Measurements from ENCODE around the gene TPK1. TPM values are rescaled to one million over a fixed set of nuclear protein-coding genes. Genes with fewer than 3 reads are reported as not detected.
"Not testable (repeated sequence)": the region's sequence is repeated elsewhere in the genome, so short reads cannot be mapped to it uniquely, and the experiment has no call there.

TPK1 gene
- polyA plus RNA-seq, 2 of the 4 experiments (the other 2 are of a cell fraction), result 1.4 to 2.5 TPM

- TF ChIP-seq ESRRA (IDR thresholded peaks at IDR 0.05; ENCODE audit: borderline replicate concordance, low read length), result no peak
- TF ChIP-seq EHF (CRISPR knock-in tag; IDR thresholded peaks at IDR 0.05), result no peak
- TF ChIP-seq E2F6 (IDR thresholded peaks at IDR 0.05; ENCODE audit: borderline replicate concordance, low read depth), result no peak
- TF ChIP-seq ATOH8 (CRISPR knock-in tag; IDR thresholded peaks at IDR 0.05; ENCODE audit: low read depth), result no peak
- no peak for TF ChIP-seq NFE2L2 (conservative IDR thresholded peaks at IDR 0.05; ENCODE audit: low read length)
- TF ChIP-seq FOXS1 (CRISPR knock-in tag; IDR thresholded peaks at IDR 0.05), result no peak
- TF ChIP-seq HMGXB4 (CRISPR knock-in tag; IDR thresholded peaks at IDR 0.05; ENCODE audit: borderline replicate concordance), result no peak
- no peak for TF ChIP-seq NR3C1 (IDR thresholded peaks at IDR 0.05)
- TF ChIP-seq HOXB13 (CRISPR knock-in tag; IDR thresholded peaks at IDR 0.05; ENCODE audit: low read depth), result no peak
- no peak for TF ChIP-seq MAZ (IDR thresholded peaks at IDR 0.05; ENCODE audit: borderline replicate concordance, low read depth, low read length)
- no peak for TF ChIP-seq CEBPB (IDR thresholded peaks at IDR 0.05)
- TF ChIP-seq KDM1A (IDR thresholded peaks at IDR 0.05; ENCODE audit: low read depth), result no peak
- no peak for TF ChIP-seq REST (IDR thresholded peaks at IDR 0.05)
- TF ChIP-seq MAFK (IDR thresholded peaks at IDR 0.05; ENCODE audit: partially characterized antibody), result no peak
- TF ChIP-seq HDAC2 (IDR thresholded peaks at IDR 0.05), result no peak
- no peak for TF ChIP-seq JUNB (IDR thresholded peaks at IDR 0.05)
- no peak for TF ChIP-seq POLR2A (IDR thresholded peaks at IDR 0.05; ENCODE audit: low read length)
- TF ChIP-seq BCL3 (IDR thresholded peaks at IDR 0.05), result no peak
- Histone ChIP-seq H3K4me3 (no peak overlapping the region), H3K9me3 (no peaks in the 10 kb centered on the region), H3K27ac (no peak overlapping the region), H3K4me2 (no peak overlapping the region), H3K4me1 (0 out of 3 replicates have a peak, but pooled peaks cover 3% of the 10 kb centered on the region)
- no peak for FAIRE-seq
- DNase-seq (ENCODE audit: low read depth in 1 of 2, low spot score in 1 of 2), result no peak
- ATAC-seq, result no peak
- 28% methylated on average over 4 of the region's 4 CpGs for WGBS (ENCODE audit: missing lambda C conversion rate)
- ChIA-PET CTCF (no interaction called here), POLR2A (no interaction called here)
Observed at GRCh38 chr7:144728551-144728950, 107.3 kb downstream of the TPK1 start.

- ATAC-seq, POLR2A ChIA-PET, H3K4me1 ChIP-seq, H3K4me3 ChIP-seq, H3K9me3 ChIP-seq, CTCF ChIA-PET, H3K4me2 ChIP-seq, FAIRE-seq, H3K27ac ChIP-seq: not testable (repeated sequence)
- WGBS (ENCODE audit: missing lambda C conversion rate), result 54% methylated on average over 12 of the region's 12 CpGs
- DNase-seq (ENCODE audit: low read depth in 1 of 2, low spot score in 1 of 2), result peak in 1 of 2 experiments; percentile 17
- 0 out of 3 replicates have a peak, but pooled peaks have one; percentile 12 for TF ChIP-seq CTCF (IDR thresholded peaks at IDR 0.05)
Observed at GRCh38 chr7:144726840-144727239, 109.0 kb downstream of the TPK1 start.
